H1 (cell line): ENCODE data around the gene RGS17.

Experiments
- CREB1 ChIP-seq: IDR thresholded peaks from 2 replicates; pipeline ENCODE4 v1.6.1; 2012; ENCODE audit warnings: inconsistent platforms
- CTCF ChIP-seq, 3 experiments: IDR thresholded peaks; 1 replicate in 2 of 3; 2 replicates in 1 of 3; pipeline versions ENCODE4 v1.5.1 to v1.6.1; 2011; ENCODE audit warnings: low read length in 3 of 3, mild to moderate bottlenecking in 3 of 3, inconsistent platforms in 2 of 3, low read depth in 1 of 3, moderate library complexity in 1 of 3; ENCODE audit not compliant: insufficient read depth in 1 of 3; ENCODE audit errors: control extremely low read depth in 1 of 3
- EZH2 ChIP-seq: fragments of 200-600 bp; sonication (generic); IDR thresholded peaks from 2 replicates; pipeline ENCODE4 v1.7.1; 2012; ENCODE audit warnings: low read depth, mild to moderate bottlenecking, moderate library complexity, low read length, inconsistent platforms; ENCODE audit not compliant: severe bottlenecking
- TEAD4 ChIP-seq: IDR thresholded peaks from 2 replicates; pipeline ENCODE4 v1.6.1; 2012; ENCODE audit warnings: low read depth, low read length, inconsistent platforms, mixed read lengths

GRCh38 chr6:152975204-152975915 lies 155.7 kb downstream of the RGS17 start:
- no peak for TF ChIP-seq CREB1
- TF ChIP-seq CTCF (IDR thresholded peaks at IDR 0.05; ENCODE audit: control extremely low read depth in 1 of 3, insufficient read depth in 1 of 3, low read depth in 1 of 3, low read length in 3 of 3): no peak
- no peak for TF ChIP-seq EZH2
- no peak for TF ChIP-seq TEAD4
